Measurements from ENCODE around the gene ZRANB1. TPM values are rescaled to one million over a fixed set of nuclear protein-coding genes. Genes with fewer than 3 reads are reported as not detected.

Gene ZRANB1
- total and polyA plus RNA-seq, 10 of the 15 experiments (the other 5 are each of a cell fraction or from before 2014, with no cell fraction given) = 1.7 to 11.8 (median 6.2) TPM

DNA sequence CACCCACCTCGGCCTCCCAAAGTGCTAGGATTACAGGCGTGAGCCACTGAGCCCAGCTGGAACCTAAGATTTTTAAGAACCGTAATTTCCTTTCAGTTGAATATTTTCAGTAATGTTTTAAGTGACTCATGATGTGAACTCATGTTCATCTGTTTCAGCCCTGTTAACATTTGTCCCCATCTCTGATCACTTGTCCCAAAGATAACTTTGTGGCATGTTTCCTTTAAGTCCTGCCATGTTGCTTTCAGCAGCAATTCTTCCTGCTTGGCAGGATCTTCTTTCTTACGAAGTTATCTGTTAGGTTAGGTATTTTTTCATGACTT, 19.3 kb downstream of the ZRANB1 start (continued):
- TF ChIP-seq E2F4 (IDR thresholded peaks at IDR 0.05; ENCODE audit: low read depth, low read length) (no peak), STAT3 (IDR thresholded peaks at IDR 0.05; ENCODE audit: low read depth, low read length) (no peak), SREBF1 (IDR thresholded peaks at IDR 0.05; ENCODE audit: low read length) (no peak), YBX1 (IDR thresholded peaks at IDR 0.05) (no peak)
- TF ChIP-seq, protein P1, sequence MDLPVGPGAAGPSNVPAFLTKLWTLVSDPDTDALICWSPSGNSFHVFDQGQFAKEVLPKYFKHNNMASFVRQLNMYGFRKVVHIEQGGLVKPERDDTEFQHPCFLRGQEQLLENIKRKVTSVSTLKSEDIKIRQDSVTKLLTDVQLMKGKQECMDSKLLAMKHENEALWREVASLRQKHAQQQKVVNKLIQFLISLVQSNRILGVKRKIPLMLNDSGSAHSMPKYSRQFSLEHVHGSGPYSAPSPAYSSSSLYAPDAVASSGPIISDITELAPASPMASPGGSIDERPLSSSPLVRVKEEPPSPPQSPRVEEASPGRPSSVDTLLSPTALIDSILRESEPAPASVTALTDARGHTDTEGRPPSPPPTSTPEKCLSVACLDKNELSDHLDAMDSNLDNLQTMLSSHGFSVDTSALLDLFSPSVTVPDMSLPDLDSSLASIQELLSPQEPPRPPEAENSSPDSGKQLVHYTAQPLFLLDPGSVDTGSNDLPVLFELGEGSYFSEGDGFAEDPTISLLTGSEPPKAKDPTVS (IDR thresholded peaks at IDR 0.05; ENCODE audit: low read depth, low read length) = no peak

- no peak for FAIRE-seq
- Histone ChIP-seq H3K4me3 (no peak overlapping the region), H3K79me2 (ENCODE audit: control insufficient read depth, insufficient read depth, low read length) (peaks cover 15% of the 10 kb centered on the region), H3K36me3 (ENCODE audit: control insufficient read depth in 2 of 2, insufficient read depth in 2 of 2, low read length in 1 of 2) (peaks cover 0 to 3% of the 10 kb centered on the region in 2 experiments; a peak in 1 of 4 replicates), H3K9ac (ENCODE audit: control insufficient read depth, insufficient read depth, low read length) (no peak overlapping the region), H2AFZ (ENCODE audit: control insufficient read depth, low read depth, low read length) (no peak overlapping the region), H4K20me1 (ENCODE audit: control insufficient read depth, insufficient read depth) (no peaks in the 10 kb centered on the region), H3K4me1 (ENCODE audit: control insufficient read depth, insufficient read depth, low read length) (peaks cover 17% of the 10 kb centered on the region), H3K9me3 (replicated peaks; ENCODE audit: control insufficient read depth, insufficient read depth, low read length) (no peaks in the 10 kb centered on the region), H3K4me2 (ENCODE audit: control insufficient read depth, insufficient read depth) (no peak overlapping the region), H3K27me3 (replicated peaks in 1 of 2; ENCODE audit: control insufficient read depth in 2 of 2, insufficient read depth in 2 of 2, low read length in 1 of 2) (no peaks in the 10 kb centered on the region), H3K27ac (ENCODE audit: control insufficient read depth, insufficient read depth) (no peak overlapping the region)
- in situ Hi-C loops (cut with MboI) (no loop called here), intact Hi-C loops (cut with micrococcal nuclease; ENCODE audit: unreplicated experiment) (loop anchor here (5.0 kb wide), 1 partner anchor 45 kb away; no protein-coding TSS in a partner anchor)
- ChIA-PET CTCF (interaction anchor here (1.4 kb wide), 1 partner anchor 30 kb away, joined by 4 read pairs; no protein-coding TSS in a partner anchor), SMC1A (ENCODE audit: uncharacterized antibody, unreplicated experiment) (interaction anchor here (0.6 to 1.6 kb wide), 4 partner anchors 8 to 13 kb away, joined by 3 to 6 read pairs (median 3); no protein-coding TSS in a partner anchor), RAD21 (ENCODE audit: unreplicated experiment) (interaction anchor here (0.7 to 1.7 kb wide), 2 partner anchors 9 to 103 kb away, joined by 3 to 5 read pairs; no protein-coding TSS in a partner anchor), POLR2A (interaction anchor here (0.7 kb wide), 1 partner anchor 10 kb away, joined by 3 read pairs; no protein-coding TSS in a partner anchor)
- ATAC-seq = no peak
- no TSS peak for BruUV-seq (replicated peaks)
- TF ChIP-seq SUZ12 (IDR thresholded peaks at IDR 0.05; ENCODE audit: unreplicated experiment) = no peak
- TF ChIP-seq NBN (IDR thresholded peaks at IDR 0.05) = no peak
- TF ChIP-seq BACH1 (IDR thresholded peaks at IDR 0.05; ENCODE audit: borderline replicate concordance) = no peak
- TF ChIP-seq MAX (IDR thresholded peaks at IDR 0.05; ENCODE audit: low read depth, low read length) = no peak
- no peak for TF ChIP-seq CBFB (IDR thresholded peaks at IDR 0.05; ENCODE audit: low read depth)
- no peak for TF ChIP-seq RB1 (IDR thresholded peaks at IDR 0.05; ENCODE audit: borderline replicate concordance)
- no peak for TF ChIP-seq SIN3A (IDR thresholded peaks at IDR 0.05; ENCODE audit: low read depth, low read length)
- WGBS (ENCODE audit: insufficient coverage, insufficient replicate concordance, low lambda C conversion rate, missing lambda C conversion rate) = 98% methylated on average over 3 of the region's 3 CpGs
- no peak for DNase-seq (ENCODE audit: low read depth, low spot score)
Measured at GRCh38 chr10:124962421-124962820, 20.5 kb downstream of the ZRANB1 start.
